HG03139 (cell line): ENCODE data around the gene MMS22L.

Experiments
- ATAC-seq: cut with Tn5 transposase; IDR thresholded peaks from one replicate; pipeline ENCODE4 v1.9.1; 2021; ENCODE audit not compliant: unreplicated experiment

MMS22L gene

DNA sequence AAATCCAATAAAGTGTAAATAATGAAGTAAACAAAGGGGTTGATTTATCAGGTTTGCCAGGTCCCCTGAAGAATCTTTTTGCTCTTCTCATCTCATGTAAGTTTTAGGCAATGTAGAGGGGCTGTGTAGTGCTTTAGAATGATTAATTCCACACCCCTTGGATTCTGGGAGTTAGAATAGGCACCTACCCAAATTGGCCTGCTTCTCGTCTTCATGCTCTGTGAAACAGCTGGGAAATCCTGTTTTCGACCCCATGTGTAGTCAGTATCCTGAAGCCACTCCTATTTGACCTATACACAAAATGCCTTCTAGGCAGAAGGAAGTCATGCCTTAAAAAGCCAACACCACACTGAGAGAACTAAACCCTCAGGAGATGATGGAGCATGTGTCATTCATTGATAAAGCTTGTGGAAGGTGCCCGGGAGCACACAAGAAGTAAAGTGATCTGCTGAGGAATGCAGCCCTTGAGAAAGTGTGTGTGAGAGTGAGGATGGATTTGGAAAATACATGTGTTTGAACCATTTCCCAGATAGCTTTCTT lies 187.6 kb downstream of the MMS22L start:
- ATAC-seq: no peak

DNA sequence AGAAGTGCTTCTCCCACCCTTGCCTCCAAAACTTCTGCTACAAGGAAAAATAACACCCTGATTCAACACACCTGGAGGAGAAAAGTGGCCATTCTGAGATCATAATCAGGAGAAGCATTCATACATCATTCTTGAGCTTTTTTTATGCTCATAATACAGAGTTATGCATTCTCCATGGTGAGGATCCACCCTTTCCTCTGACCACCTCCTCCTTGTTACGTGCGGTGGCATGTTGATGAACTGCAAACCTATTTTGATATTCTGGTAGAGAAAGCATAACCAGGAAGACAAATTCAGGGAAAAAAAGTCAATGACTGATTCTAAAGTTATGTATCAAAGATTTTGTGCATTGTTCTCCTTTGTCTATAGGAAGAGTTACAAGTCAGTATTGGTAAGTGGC lies 188.6 kb downstream of the MMS22L start:
- ATAC-seq: no peak

DNA sequence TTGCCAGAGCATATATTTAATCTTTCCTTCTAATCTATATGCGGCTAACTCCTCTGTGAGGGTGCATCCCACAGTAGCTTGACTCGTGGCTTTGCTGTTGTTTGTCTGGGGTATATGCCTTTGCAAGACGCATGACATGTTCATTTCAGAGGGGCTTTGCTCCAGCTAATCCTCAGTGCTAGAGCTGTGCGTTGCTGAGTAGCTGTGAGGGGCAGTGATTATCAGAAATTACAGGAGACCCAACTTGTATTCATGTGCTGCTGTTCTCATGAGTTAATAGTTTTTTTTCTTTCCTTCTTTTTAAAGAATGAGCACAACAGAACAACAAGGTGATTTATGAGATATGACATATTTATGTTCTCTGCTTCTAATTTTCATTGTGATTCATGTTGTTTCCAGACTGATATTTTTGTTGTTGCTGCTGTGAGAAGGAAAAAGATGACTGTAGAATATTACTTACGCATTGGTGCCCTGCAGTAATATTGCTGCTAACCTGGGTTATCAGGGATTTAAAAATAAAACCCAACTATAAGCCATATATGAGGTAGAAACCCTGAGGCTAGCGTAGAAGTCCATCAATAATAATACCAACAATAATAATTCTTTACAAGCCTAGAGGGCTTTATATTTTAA lies 190.2 kb downstream of the MMS22L start:
- no peak for ATAC-seq
